COLO829 (cell line): Measurements from ENCODE around the gene ARHGAP32.
A peak's percentile ranks its signal among the peaks of the same experiment; 100 is the strongest.

Source experiments
- DNase-seq: peaks from one replicate; pipeline ENCODE4 v3.0.0; 2012; ENCODE audit warnings: low spot score

ARHGAP32 gene

GRCh38 chr11:129115652-129116586 is 76.2 kb downstream of the ARHGAP32 start:
- DNase-seq, result peak; percentile 57

GRCh38 chr11:129109701-129110100 is 82.4 kb downstream of the ARHGAP32 start:
- DNase-seq, result no peak

GRCh38 chr11:129106788-129107187 is 85.3 kb downstream of the ARHGAP32 start:
- DNase-seq, result no peak

- no peak for DNase-seq
Measured at GRCh38 chr11:129102756-129103155, 89.4 kb downstream of the ARHGAP32 start.

GRCh38 chr11:129102225-129102624 is 89.9 kb downstream of the ARHGAP32 start:
- no peak for DNase-seq

GRCh38 chr11:129093283-129093682 is 98.8 kb downstream of the ARHGAP32 start:
- no peak for DNase-seq

GRCh38 chr11:129090056-129090455 is 102.1 kb downstream of the ARHGAP32 start:
- no peak for DNase-seq

GRCh38 chr11:129089279-129089678 is 102.8 kb downstream of the ARHGAP32 start:
- no peak for DNase-seq

- DNase-seq, result no peak
Measured at GRCh38 chr11:129086976-129087375, 105.1 kb downstream of the ARHGAP32 start.

GRCh38 chr11:129077191-129077590 is 114.9 kb downstream of the ARHGAP32 start:
- DNase-seq, result no peak

GRCh38 chr11:129075757-129076156 is 116.4 kb downstream of the ARHGAP32 start:
- DNase-seq, result no peak

- DNase-seq, result no peak
Measured at GRCh38 chr11:129067454-129067853, 124.7 kb downstream of the ARHGAP32 start.

GRCh38 chr11:129066229-129066628 is 125.9 kb downstream of the ARHGAP32 start:
- DNase-seq, result no peak

- no peak for DNase-seq
Measured at GRCh38 chr11:129063118-129063517, 129.0 kb downstream of the ARHGAP32 start.

GRCh38 chr11:129061492-129062230 is 130.5 kb downstream of the ARHGAP32 start:
- DNase-seq, result peak; percentile 3

- DNase-seq, result no peak
Measured at GRCh38 chr11:129056916-129057315, 135.2 kb downstream of the ARHGAP32 start.

GRCh38 chr11:129055196-129055595 is 136.9 kb downstream of the ARHGAP32 start:
- no peak for DNase-seq

- no peak for DNase-seq
Measured at GRCh38 chr11:129048911-129049310, 143.2 kb downstream of the ARHGAP32 start.

GRCh38 chr11:129045150-129045549 is 147.0 kb downstream of the ARHGAP32 start:
- no peak for DNase-seq

GRCh38 chr11:129042503-129042902 is 149.6 kb downstream of the ARHGAP32 start:
- DNase-seq, result no peak

GRCh38 chr11:129041611-129042018 is 150.5 kb downstream of the ARHGAP32 start:
- DNase-seq, result no peak

GRCh38 chr11:129040934-129041333 is 151.2 kb downstream of the ARHGAP32 start:
- no peak for DNase-seq

GRCh38 chr11:129035244-129035643 is 156.9 kb downstream of the ARHGAP32 start:
- DNase-seq, result no peak
